Brain microvascular endothelial cell (primary cell): ENCODE results near the gene SLC29A3.
A peak's percentile ranks its signal among the peaks of the same experiment; 100 is the strongest.

Source experiments
- DNase-seq: peaks from one replicate; pipeline ENCODE4 v3.0.0-alpha.2; 2020
- H3K27ac ChIP-seq: fragments of 250-450 bp; sonication (Bioruptor Pico); 2 replicates; pipeline ENCODE4 v1.5.1; 2020; ENCODE audit warnings: mild to moderate bottlenecking, moderate library complexity
- H3K27me3 ChIP-seq: fragments of 250-450 bp; sonication (Bioruptor Pico); replicated peaks from 2 replicates; pipeline ENCODE4 v1.5.1; 2020; ENCODE audit warnings: mild to moderate bottlenecking
- H3K36me3 ChIP-seq: fragments of 250-450 bp; sonication (Bioruptor Pico); replicated peaks from 2 replicates; pipeline ENCODE4 v1.5.1; 2020; ENCODE audit warnings: mild to moderate bottlenecking
- H3K4me3 ChIP-seq: 2 replicates; pipeline ENCODE4 v1.5.1; 2011; ENCODE audit warnings: low read depth, mild to moderate bottlenecking, control low read depth, low read length, moderate library complexity
- CTCF ChIP-seq: IDR thresholded peaks from 2 replicates; pipeline ENCODE4 v1.5.1; 2011; ENCODE audit warnings: low read depth, mild to moderate bottlenecking, moderate library complexity, low read length, control low read depth, inconsistent platforms; ENCODE audit errors: missing control alignments
- in situ Hi-C: cut with HindIII; loops from 2 replicates; pipeline ENCODE4 v1.10.0; 2017; ENCODE audit warnings: low sequenced_read_pairs, low pct_ligation_motif_present

The SLC29A3 gene

DNA sequence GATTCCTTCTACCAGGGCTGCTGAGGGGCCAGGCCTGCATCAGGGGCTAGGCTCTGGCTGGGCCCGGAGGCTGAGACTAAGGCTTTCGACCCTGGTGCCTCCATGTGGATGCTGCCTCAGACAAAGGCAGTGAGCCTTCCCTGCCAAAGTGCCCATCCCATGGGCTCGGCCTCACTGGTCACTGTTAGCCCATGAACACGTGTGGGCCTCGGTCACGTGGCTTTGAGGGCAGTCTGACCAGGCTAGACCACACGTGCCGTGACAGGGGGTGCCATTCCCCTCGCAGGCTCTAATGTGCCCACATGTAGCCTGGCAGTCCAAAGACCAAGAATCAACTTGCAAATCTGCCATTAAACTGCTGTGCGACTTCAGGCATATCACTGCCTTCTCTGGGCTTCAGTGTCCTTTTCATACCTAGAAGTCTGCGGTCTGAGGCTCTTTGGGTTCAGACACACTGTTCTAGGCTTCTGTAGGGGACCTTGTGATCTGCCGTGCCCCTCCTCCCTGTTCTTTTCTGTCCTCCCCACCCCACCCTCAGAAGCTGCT is 17.6 kb upstream of the SLC29A3 start:
- no peak overlapping the region for H3K27ac ChIP-seq
- in situ Hi-C loops = no loop called here
- DNase-seq = no peak
- H3K36me3 ChIP-seq = no peaks in the 10 kb centered on the region
- H3K4me3 ChIP-seq = no peak overlapping the region
- TF ChIP-seq CTCF = no peak
- H3K27me3 ChIP-seq = no peaks in the 10 kb centered on the region

DNA sequence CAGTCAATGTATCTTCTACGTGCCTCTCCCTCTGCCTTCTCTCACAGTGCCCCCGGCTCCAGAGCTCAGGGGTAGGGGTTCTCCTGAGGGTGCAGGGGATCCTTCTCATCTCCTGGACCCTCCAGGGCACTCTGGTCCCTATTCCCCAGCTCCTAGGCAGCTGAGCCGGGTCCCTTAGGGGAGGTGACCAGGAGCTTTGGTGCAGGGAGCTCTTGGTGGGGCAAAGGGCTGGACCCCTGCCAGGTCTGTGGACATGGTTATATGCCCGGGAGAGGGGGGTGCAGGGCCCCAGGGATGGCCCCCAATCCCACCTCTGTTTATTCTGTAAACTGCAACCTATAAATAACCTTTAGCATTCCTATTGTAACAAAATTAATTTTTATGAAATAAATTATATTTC is 16.6 kb upstream of the SLC29A3 start:
- H3K27me3 ChIP-seq = no peaks in the 10 kb centered on the region
- no peak overlapping the region for H3K4me3 ChIP-seq
- H3K36me3 ChIP-seq = no peaks in the 10 kb centered on the region
- in situ Hi-C loops = no loop called here
- no peak for TF ChIP-seq CTCF
- no peak overlapping the region for H3K27ac ChIP-seq
- DNase-seq = no peak

- peak; percentile 40 for DNase-seq
- in situ Hi-C loops = no loop called here
These were observed 16.0 kb upstream of the SLC29A3 start for GRCh38 chr10:71302874-71303568.

DNA sequence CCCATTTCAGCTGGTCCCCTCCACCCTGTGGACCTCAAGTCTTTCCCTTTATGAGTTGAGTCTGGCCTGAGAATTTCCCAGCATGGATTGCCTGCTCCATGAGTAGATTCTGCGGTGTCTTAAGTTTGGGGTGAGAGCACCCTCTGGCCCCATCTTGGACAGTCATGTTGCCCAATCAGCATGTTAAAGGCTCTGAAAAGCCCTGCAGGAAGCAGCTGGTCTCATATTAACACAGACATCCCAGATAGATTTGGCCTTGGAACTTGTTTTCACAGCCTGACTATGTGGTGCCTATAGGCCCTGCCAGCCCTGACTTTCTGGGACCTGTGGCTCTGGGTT is 15.5 kb upstream of the SLC29A3 start:
- in situ Hi-C loops = no loop called here
- no peak for TF ChIP-seq CTCF
- Histone ChIP-seq H3K27ac (no peak overlapping the region), H3K4me3 (no peak overlapping the region), H3K27me3 (no peaks in the 10 kb centered on the region), H3K36me3 (no peaks in the 10 kb centered on the region)
- DNase-seq = no peak

More at GRCh38 chr10:71302874-71303568, 16.0 kb upstream of the SLC29A3 start:
- Histone ChIP-seq H3K27me3 (no peaks in the 10 kb centered on the region), H3K4me3 (no peak overlapping the region), H3K27ac (no peak overlapping the region), H3K36me3 (no peaks in the 10 kb centered on the region)
- TF ChIP-seq CTCF = peak; percentile 60

DNA sequence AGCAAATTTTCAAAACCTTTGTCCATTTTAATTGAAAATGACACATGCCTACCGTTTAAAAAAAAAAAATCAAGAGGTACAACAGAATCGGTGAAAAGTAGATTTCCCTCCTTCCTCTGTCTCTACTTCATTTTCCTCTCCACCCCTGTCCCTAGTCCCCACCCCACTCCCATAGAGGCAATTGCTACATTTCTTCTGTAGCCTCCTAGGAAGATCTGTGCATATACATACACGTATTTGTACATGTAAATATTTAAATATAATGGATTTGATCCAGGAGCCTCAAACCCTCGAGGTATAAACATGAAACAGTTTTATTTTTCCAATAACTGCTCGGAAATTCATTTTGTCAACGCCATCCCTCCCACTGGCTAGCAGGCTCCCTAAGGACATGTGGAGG is 14.1 kb upstream of the SLC29A3 start:
- Histone ChIP-seq H3K27ac (no peak overlapping the region), H3K36me3 (no peaks in the 10 kb centered on the region), H3K4me3 (no peak overlapping the region), H3K27me3 (peaks cover 3% of the 10 kb centered on the region)
- no peak for DNase-seq
- no peak for TF ChIP-seq CTCF
- in situ Hi-C loops = no loop called here

- in situ Hi-C loops = no loop called here
- H3K27me3 ChIP-seq = peaks cover 10% of the 10 kb centered on the region
- no peak overlapping the region for H3K4me3 ChIP-seq
- no peak overlapping the region for H3K27ac ChIP-seq
- no peak for TF ChIP-seq CTCF
- no peaks in the 10 kb centered on the region for H3K36me3 ChIP-seq
- DNase-seq = no peak
These were observed 12.1 kb upstream of the SLC29A3 start for GRCh38 chr10:71306979-71307378.
